Activated naive CD4-positive, alpha-beta T cell treated with anti-CD3 and anti-CD28 coated beads, Interleukin-2, amount 50 U/mL, for 24 hours (primary cell): Measurements from ENCODE around the gene F2RL1.
"Not testable (repeated sequence)": the region's sequence is repeated elsewhere in the genome, so short reads cannot be mapped to it uniquely, and the experiment has no call there.

ENCODE experiments used
- H3K27ac Mint-ChIP-seq: one replicate; pipeline ENCODE4 v1.8.0; 2021; ENCODE audit warnings: mild to moderate bottlenecking, mixed read lengths
- H3K27me3 Mint-ChIP-seq: one replicate; pipeline ENCODE4 v1.8.0; 2021; ENCODE audit warnings: mixed read lengths
- H3K36me3 Mint-ChIP-seq: one replicate; pipeline ENCODE4 v1.8.0; 2021; ENCODE audit warnings: mixed read lengths
- H3K4me1 Mint-ChIP-seq: one replicate; pipeline ENCODE4 v1.8.0; 2021; ENCODE audit warnings: mixed read lengths
- H3K4me3 Mint-ChIP-seq: one replicate; pipeline ENCODE4 v1.8.0; 2021; ENCODE audit warnings: mild to moderate bottlenecking, mixed read lengths
- H3K9me3 Mint-ChIP-seq: one replicate; pipeline ENCODE4 v1.8.0; 2021; ENCODE audit warnings: mixed read lengths

Gene F2RL1

DNA sequence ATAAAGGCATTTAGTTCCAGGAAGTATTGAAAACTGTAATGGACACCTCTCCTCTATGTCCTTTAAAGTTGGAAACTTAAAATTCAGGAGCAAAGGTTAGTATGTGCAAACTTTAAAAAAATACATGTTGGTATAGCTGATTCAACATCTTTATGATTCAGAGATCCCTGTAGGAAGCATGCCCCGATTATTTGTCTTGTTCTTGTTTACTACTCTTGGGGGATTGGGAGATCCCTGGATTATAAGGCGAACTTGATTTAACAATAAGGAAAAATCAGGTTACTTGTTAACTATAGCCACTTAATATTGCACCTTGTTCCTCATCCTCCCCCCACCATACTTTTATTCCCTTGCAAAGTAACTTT is 1.7 kb downstream of the F2RL1 start:
- Mint-ChIP-seq H3K27ac (no peak overlapping the region), H3K4me3 (peak overlapping the region; percentile 82), H3K4me1 (peaks cover 12% of the 10 kb centered on the region), H3K9me3 (no peaks in the 10 kb centered on the region), H3K36me3 (peaks cover 2% of the 10 kb centered on the region), H3K27me3 (peaks cover 4% of the 10 kb centered on the region)

DNA sequence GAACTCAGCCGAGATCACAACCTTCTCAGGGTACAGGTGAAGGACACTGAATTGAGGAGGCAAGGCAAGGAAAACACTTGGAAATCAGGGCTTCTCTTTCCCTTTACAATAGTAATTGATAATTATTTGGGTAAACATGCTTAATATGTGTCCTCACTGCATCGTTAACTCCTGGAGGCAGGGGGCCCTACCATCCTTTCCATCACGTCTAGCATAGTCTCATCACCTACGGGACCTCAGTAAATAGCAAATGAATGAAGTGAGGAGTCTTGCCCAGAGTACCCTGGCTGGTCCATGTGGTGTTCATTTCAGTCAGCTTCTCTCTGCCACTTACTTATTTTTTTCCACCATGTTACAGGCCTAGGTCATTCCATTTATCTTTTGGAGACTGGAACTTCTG is 2.3 kb downstream of the F2RL1 start:
- Mint-ChIP-seq H3K27me3 (peaks cover 4% of the 10 kb centered on the region), H3K36me3 (peaks cover 2% of the 10 kb centered on the region), H3K4me1 (peaks cover 12% of the 10 kb centered on the region), H3K4me3 (no peak overlapping the region), H3K9me3 (no peaks in the 10 kb centered on the region), H3K27ac (no peak overlapping the region)

DNA sequence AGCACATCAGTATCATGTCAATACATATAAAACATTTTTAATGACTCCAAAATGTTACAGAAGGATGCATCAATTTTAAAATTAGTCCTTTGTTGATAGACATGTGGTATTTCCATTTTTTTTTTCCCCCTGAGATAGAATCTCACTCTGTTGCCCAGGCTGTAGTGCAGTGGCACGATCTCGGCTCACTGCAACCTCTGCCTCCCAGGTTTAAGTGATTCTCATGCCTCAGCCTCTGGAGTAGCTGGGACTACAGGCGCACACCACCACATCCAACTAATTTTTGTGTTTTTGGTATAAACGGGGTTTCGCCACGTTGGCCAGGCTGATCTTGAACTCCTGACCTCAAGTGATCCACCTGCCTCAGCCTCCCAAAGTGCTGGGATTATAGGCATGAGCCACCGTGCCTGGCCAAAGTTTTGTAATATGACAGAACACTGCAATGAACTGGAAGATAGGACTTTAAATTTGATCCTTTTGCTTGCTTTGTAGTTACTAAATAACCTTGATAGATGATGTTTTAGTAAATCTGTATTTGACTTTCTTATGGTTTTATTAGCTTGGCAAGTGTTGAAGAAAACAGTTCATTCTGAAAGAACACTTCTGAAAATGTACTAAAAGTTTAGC is 3.4 kb downstream of the F2RL1 start:
- not testable (repeated sequence) for H3K9me3 Mint-ChIP-seq, H3K27me3 Mint-ChIP-seq, H3K36me3 Mint-ChIP-seq, H3K4me3 Mint-ChIP-seq
- Mint-ChIP-seq H3K4me1 (peaks cover 12% of the 10 kb centered on the region), H3K27ac (peak overlapping the region; percentile 63)

- H3K27me3 Mint-ChIP-seq, H3K4me1 Mint-ChIP-seq, H3K4me3 Mint-ChIP-seq, H3K9me3 Mint-ChIP-seq, H3K36me3 Mint-ChIP-seq, H3K27ac Mint-ChIP-seq: not testable (repeated sequence)
These were observed 7.6 kb downstream of the F2RL1 start for GRCh38 chr5:76826416-76826815.

DNA sequence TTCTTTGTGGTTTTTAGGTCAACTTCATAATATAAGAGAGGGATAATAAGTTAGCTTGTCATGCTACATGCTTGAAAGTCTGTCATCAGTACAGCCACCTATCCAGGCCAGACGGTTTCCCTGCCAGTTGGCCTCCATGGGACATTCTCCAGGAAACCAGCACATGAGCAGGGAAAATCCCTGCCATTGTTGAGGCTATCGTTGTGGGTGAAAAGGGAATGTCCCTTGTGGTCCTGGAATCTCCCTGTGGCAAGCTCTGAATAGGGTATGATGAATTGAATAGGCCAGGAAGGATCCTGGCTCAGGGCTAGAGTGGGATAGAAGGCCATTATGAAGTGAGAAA is 12.3 kb downstream of the F2RL1 start:
- peaks cover 6% of the 10 kb centered on the region for H3K36me3 Mint-ChIP-seq
- no peak overlapping the region for H3K27ac Mint-ChIP-seq
- no peak overlapping the region for H3K4me3 Mint-ChIP-seq
- no peaks in the 10 kb centered on the region for H3K27me3 Mint-ChIP-seq
- no peaks in the 10 kb centered on the region for H3K9me3 Mint-ChIP-seq
- peaks cover 4% of the 10 kb centered on the region for H3K4me1 Mint-ChIP-seq

GRCh38 chr5:76836181-76836580 is 17.4 kb downstream of the F2RL1 start:
- Mint-ChIP-seq H3K27ac (no peak overlapping the region), H3K4me1 (peaks cover 2% of the 10 kb centered on the region), H3K9me3 (no peaks in the 10 kb centered on the region), H3K36me3 (peaks cover 6% of the 10 kb centered on the region), H3K27me3 (no peaks in the 10 kb centered on the region), H3K4me3 (no peak overlapping the region)

DNA sequence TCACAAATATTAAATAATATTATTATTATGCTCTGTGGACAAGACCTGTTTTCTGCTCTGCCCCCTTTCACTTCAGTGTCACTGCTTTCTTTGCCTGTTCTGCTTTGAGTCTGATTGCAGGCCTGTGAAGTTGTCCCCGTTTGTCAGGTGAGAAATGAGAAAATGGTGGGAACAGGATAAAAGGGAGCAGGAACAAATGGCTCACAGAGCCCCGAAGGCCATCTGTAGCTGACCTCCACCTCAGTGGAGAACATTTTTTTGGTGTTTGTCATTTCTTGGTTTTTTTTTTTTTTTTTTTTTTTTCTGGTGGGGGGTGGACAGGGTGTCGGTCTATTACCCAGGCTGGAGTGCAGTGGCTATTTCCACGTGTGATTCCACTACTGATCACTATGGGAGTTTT is 17.8 kb downstream of the F2RL1 start:
- Mint-ChIP-seq H3K27me3 (no peaks in the 10 kb centered on the region), H3K27ac (no peak overlapping the region), H3K4me1 (no peaks in the 10 kb centered on the region), H3K36me3 (peaks cover 6% of the 10 kb centered on the region), H3K9me3 (no peaks in the 10 kb centered on the region), H3K4me3 (no peak overlapping the region)

GRCh38 chr5:76838481-76839261 is 19.8 kb downstream of the F2RL1 start:
- Mint-ChIP-seq H3K9me3 (no peaks in the 10 kb centered on the region), H3K27ac (no peak overlapping the region), H3K4me3 (no peak overlapping the region), H3K4me1 (no peaks in the 10 kb centered on the region), H3K27me3 (no peaks in the 10 kb centered on the region), H3K36me3 (no peaks in the 10 kb centered on the region)

DNA sequence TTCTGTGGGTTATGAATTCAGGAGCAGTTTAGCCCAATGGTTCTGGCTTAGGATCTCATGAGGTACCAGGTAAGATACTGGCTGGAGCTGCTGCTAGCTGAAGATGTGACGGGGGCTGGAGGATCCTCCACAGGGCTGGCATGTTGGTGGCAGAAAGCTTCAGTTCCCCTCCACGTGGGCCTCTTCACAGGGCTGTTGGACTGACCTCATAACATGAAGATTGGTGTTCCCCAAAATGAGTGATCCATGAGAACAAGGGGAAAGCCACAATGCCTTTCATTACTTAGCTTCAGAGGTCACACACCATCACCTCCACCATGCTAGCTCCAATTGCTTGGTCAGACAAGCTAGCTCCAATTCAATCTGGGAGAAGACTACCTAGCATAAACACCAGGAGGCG is 22.5 kb downstream of the F2RL1 start:
- Mint-ChIP-seq H3K9me3 (no peaks in the 10 kb centered on the region), H3K27me3 (no peaks in the 10 kb centered on the region), H3K4me1 (no peaks in the 10 kb centered on the region), H3K27ac (no peak overlapping the region), H3K4me3 (no peak overlapping the region), H3K36me3 (no peaks in the 10 kb centered on the region)

DNA sequence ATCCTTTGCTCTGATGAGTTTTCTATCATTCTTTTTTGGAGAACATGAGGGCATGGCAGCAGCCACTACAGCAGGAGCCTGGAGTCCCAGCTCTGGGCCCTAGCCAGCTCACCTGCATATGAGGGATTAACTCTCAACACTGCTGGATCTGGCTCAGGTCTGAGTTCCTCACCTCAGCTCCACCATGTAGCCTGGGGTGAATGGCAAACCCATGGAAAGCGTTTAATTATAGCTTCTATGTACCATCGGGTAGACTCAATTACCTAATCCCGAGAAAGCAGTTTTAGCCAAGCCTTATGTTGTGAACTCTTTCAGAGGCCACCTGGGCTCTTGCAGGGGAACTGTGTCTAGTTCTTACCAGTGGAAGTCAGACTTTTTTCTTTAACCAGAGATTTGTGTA is 27.1 kb downstream of the F2RL1 start:
- Mint-ChIP-seq H3K27ac (peak overlapping the region; percentile 36), H3K9me3 (no peaks in the 10 kb centered on the region), H3K4me1 (peaks cover 14% of the 10 kb centered on the region), H3K4me3 (no peak overlapping the region), H3K27me3 (no peaks in the 10 kb centered on the region), H3K36me3 (no peaks in the 10 kb centered on the region)

DNA sequence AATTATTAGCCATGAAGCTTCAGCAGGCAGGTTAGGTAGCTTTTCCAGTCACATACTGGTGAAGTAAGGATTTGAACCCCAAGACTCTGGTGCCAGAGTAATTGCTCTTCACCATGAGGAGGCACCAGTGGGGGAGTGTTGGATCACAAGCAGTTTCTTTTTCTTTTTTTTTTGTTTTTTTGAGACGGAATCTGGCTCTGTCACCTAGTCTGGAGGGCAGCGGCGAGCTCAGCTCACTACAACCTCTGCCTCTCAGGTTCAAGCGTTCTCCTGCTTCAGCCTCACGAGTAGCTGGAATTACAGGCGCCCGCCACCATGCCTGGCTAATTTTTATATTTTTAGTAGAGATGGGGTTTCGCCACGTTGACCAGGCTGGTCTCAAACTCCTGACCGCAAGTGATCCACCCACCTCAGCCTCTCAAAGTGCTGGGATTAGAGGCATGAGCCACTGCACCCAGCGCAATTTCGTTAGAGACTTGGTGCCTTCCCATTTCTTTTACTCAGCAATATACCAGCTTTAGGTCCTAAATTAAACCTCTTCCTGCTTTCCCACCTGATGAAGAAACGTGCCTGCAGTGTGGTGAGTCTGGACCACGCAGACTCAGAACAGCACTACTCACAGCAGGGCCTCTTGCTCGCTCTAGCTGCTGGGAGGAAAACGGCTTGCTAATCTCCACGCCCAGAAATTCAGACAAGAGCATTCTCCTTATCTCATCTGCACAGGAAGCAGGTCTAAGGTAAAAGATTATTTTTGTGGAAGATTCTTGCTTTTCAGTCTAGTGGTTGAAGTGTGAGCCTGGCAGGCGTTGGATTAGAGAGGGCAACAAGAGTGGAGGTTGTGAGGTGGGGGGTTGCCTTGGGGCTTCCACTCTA is 30.8 kb downstream of the F2RL1 start, which contains the start of gene S100Z:
TSS of gene S100Z (plus strand) at position 596 of the 873 bp plus-strand sequence. CDS start 25,346 bp downstream, outside the sequence.
- Mint-ChIP-seq H3K27me3 (no peaks in the 10 kb centered on the region), H3K36me3 (peaks cover 2% of the 10 kb centered on the region), H3K9me3 (no peaks in the 10 kb centered on the region), H3K4me3 (peak within 1 kb of the TSS; percentile 45), H3K4me1 (peaks cover 29% of the 10 kb centered on the region), H3K27ac (peak within 1 kb of the TSS; percentile 79)

GRCh38 chr5:76850543-76851145 is 31.8 kb downstream of the F2RL1 start:
- H3K27me3 Mint-ChIP-seq: no peaks in the 10 kb centered on the region
- H3K4me3 Mint-ChIP-seq: no peak overlapping the region
- peaks cover 37% of the 10 kb centered on the region for H3K4me1 Mint-ChIP-seq
- H3K36me3 Mint-ChIP-seq: peaks cover 2% of the 10 kb centered on the region
- no peak overlapping the region for H3K27ac Mint-ChIP-seq
- H3K9me3 Mint-ChIP-seq: no peaks in the 10 kb centered on the region

GRCh38 chr5:76851728-76852369 is 33.0 kb downstream of the F2RL1 start:
- Mint-ChIP-seq H3K27me3 (no peaks in the 10 kb centered on the region), H3K4me3 (no peak overlapping the region), H3K27ac (no peak overlapping the region), H3K36me3 (peaks cover 2% of the 10 kb centered on the region), H3K9me3 (no peaks in the 10 kb centered on the region), H3K4me1 (peaks cover 49% of the 10 kb centered on the region)

GRCh38 chr5:76852772-76853171 is 33.9 kb downstream of the F2RL1 start:
- Mint-ChIP-seq H3K9me3 (no peaks in the 10 kb centered on the region), H3K36me3 (peaks cover 2% of the 10 kb centered on the region), H3K27me3 (no peaks in the 10 kb centered on the region), H3K27ac (no peak overlapping the region), H3K4me3 (no peak overlapping the region), H3K4me1 (peaks cover 50% of the 10 kb centered on the region)

DNA sequence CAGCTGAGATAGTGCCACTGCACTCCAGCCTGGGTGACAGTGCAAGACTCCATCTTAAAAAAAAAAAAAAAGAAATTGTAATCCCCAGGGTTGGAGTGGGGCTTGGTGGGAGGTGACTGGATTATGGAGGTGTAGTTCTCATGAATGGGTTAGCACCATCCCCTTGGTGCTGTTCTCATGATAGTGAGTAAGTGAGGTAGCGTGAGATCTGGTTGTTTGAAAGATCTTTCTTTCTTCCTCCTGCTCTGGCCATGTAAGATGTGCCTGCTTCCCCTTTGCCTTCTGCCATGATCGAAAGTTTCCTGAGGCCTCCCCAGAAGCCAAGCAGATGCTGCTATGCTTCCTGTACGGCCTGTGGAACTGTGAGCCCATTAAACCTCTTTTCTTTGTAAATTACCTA is 34.9 kb downstream of the F2RL1 start:
- H3K9me3 Mint-ChIP-seq, H3K27me3 Mint-ChIP-seq, H3K4me3 Mint-ChIP-seq, H3K27ac Mint-ChIP-seq, H3K36me3 Mint-ChIP-seq: not testable (repeated sequence)
- peaks cover 50% of the 10 kb centered on the region for H3K4me1 Mint-ChIP-seq
